Urothelium cell line (cell line): Measurements from ENCODE around the gene C4orf50.
A peak's percentile ranks its signal among the peaks of the same experiment; 100 is the strongest.

ENCODE experiments used
- DNase-seq: peaks from one replicate; pipeline ENCODE4 v3.0.0; 2011; ENCODE audit warnings: low spot score, mixed read lengths
- FAIRE-seq: peaks from 2 replicates; lab custom pipeline; 2011; peaks lifted over from hg19 to GRCh38; lab: Jason Lieb, UNC

C4orf50 gene

GRCh38 chr4:5925419-5926200, 92.6 kb downstream of the C4orf50 start:
- DNase-seq (no peak), FAIRE-seq (no peak)

- no peak for FAIRE-seq
- no peak for DNase-seq
Observed at GRCh38 chr4:5924461-5925125, 93.6 kb downstream of the C4orf50 start.

- DNase-seq (peak; percentile 12), FAIRE-seq (no peak)
Observed at GRCh38 chr4:5923376-5923775, 94.9 kb downstream of the C4orf50 start.

- FAIRE-seq (no peak), DNase-seq (no peak)
Observed at GRCh38 chr4:5922556-5922955, 95.7 kb downstream of the C4orf50 start.

- DNase-seq, result no peak
- no peak for FAIRE-seq
Observed at GRCh38 chr4:5921981-5922380, 96.2 kb downstream of the C4orf50 start.

- no peak for DNase-seq
- FAIRE-seq, result no peak
Observed at GRCh38 chr4:5921101-5921980, 96.9 kb downstream of the C4orf50 start.

GRCh38 chr4:5919571-5919970, 98.7 kb downstream of the C4orf50 start:
- no peak for DNase-seq
- FAIRE-seq, result no peak

GRCh38 chr4:5919044-5919443, 99.2 kb downstream of the C4orf50 start:
- FAIRE-seq, result no peak

GRCh38 chr4:5918331-5918985, 99.8 kb downstream of the C4orf50 start:
- no peak for FAIRE-seq

More at GRCh38 chr4:5919044-5919443, 99.2 kb downstream of the C4orf50 start:
- no peak for DNase-seq

GRCh38 chr4:5917672-5918071, 100.6 kb downstream of the C4orf50 start:
- DNase-seq, result no peak

More at GRCh38 chr4:5918331-5918985, 99.8 kb downstream of the C4orf50 start:
- DNase-seq, result no peak

GRCh38 chr4:5916229-5916628, 102.0 kb downstream of the C4orf50 start:
- FAIRE-seq (no peak), DNase-seq (no peak)

More at GRCh38 chr4:5917672-5918071, 100.6 kb downstream of the C4orf50 start:
- no peak for FAIRE-seq

- DNase-seq, result no peak
- no peak for FAIRE-seq
Observed at GRCh38 chr4:5913454-5913853, 104.8 kb downstream of the C4orf50 start.

- DNase-seq, result no peak
- FAIRE-seq, result no peak
Observed at GRCh38 chr4:5912614-5913019, 105.6 kb downstream of the C4orf50 start.

GRCh38 chr4:5908876-5909427, 109.3 kb downstream of the C4orf50 start:
- DNase-seq (no peak), FAIRE-seq (no peak)

- no peak for FAIRE-seq
- no peak for DNase-seq
Observed at GRCh38 chr4:5906191-5906590, 112.0 kb downstream of the C4orf50 start.

- FAIRE-seq (no peak), DNase-seq (no peak)
Observed at GRCh38 chr4:5905714-5906113, 112.5 kb downstream of the C4orf50 start.

GRCh38 chr4:5900844-5901243, 117.4 kb downstream of the C4orf50 start:
- no peak for FAIRE-seq
- DNase-seq, result no peak

GRCh38 chr4:5899881-5900280, 118.3 kb downstream of the C4orf50 start:
- DNase-seq, result no peak
- no peak for FAIRE-seq

- FAIRE-seq (no peak), DNase-seq (no peak)
Observed at GRCh38 chr4:5899396-5899795, 118.8 kb downstream of the C4orf50 start.

- DNase-seq (no peak), FAIRE-seq (no peak)
Observed at GRCh38 chr4:5897674-5898073, 120.6 kb downstream of the C4orf50 start.
